CD4-positive, alpha-beta T cell treated with Interleukin-1 beta for 1 hour (primary cell): Measurements from ENCODE around the gene SYNJ1.
"Not testable (repeated sequence)": the region's sequence is repeated elsewhere in the genome, so short reads cannot be mapped to it uniquely, and the experiment has no call there.

Source experiments
- DNase-seq, 2 donors: peaks; one replicate each; pipeline ENCODE4 v3.0.0-alpha.2; 2020 to 2022

SYNJ1 gene

GRCh38 chr21:32693581-32693980 lies 34.2 kb downstream of the SYNJ1 start:
- DNase-seq = no peak

GRCh38 chr21:32690085-32690484 lies 37.7 kb downstream of the SYNJ1 start:
- DNase-seq = no peak

- DNase-seq = no peak
These were observed 40.0 kb downstream of the SYNJ1 start for GRCh38 chr21:32687643-32688345.

GRCh38 chr21:32682696-32683474 lies 44.9 kb downstream of the SYNJ1 start:
- no peak for DNase-seq

GRCh38 chr21:32674731-32675130 lies 53.1 kb downstream of the SYNJ1 start:
- no peak for DNase-seq

- DNase-seq = no peak
These were observed 53.8 kb downstream of the SYNJ1 start for GRCh38 chr21:32674038-32674437.

- DNase-seq = no peak
These were observed 61.6 kb downstream of the SYNJ1 start for GRCh38 chr21:32666258-32666657.

GRCh38 chr21:32664095-32664494 lies 63.7 kb downstream of the SYNJ1 start:
- DNase-seq = not testable (repeated sequence)

GRCh38 chr21:32661981-32662380 lies 65.8 kb downstream of the SYNJ1 start:
- DNase-seq = not testable (repeated sequence)

- DNase-seq = not testable (repeated sequence)
These were observed 66.6 kb downstream of the SYNJ1 start for GRCh38 chr21:32661026-32661782.

GRCh38 chr21:32658524-32658923 lies 69.3 kb downstream of the SYNJ1 start:
- no peak for DNase-seq

GRCh38 chr21:32653326-32653901 lies 74.4 kb downstream of the SYNJ1 start:
- peak; percentile 6 to 31 for DNase-seq

GRCh38 chr21:32648165-32648564 lies 79.6 kb downstream of the SYNJ1 start:
- DNase-seq = no peak

GRCh38 chr21:32645261-32646182 lies 82.3 kb downstream of the SYNJ1 start:
- no peak for DNase-seq

- DNase-seq = no peak
These were observed 85.8 kb downstream of the SYNJ1 start for GRCh38 chr21:32641710-32642698.

GRCh38 chr21:32626621-32627196 lies 101.1 kb downstream of the SYNJ1 start:
- DNase-seq = no peak

- DNase-seq = not testable (repeated sequence)
These were observed 109.6 kb downstream of the SYNJ1 start for GRCh38 chr21:32618218-32618617.

- no peak for DNase-seq
These were observed 114.3 kb downstream of the SYNJ1 start for GRCh38 chr21:32613436-32614043.

GRCh38 chr21:32612999-32613337 lies 114.8 kb downstream of the SYNJ1 start:
- DNase-seq = no peak
